Osteocyte (in vitro differentiated cells): ENCODE results near the gene RAPGEF2. TPM values are rescaled to one million over a fixed set of nuclear protein-coding genes. Genes with fewer than 3 reads are reported as not detected.

Experiments
- DNase-seq: peaks from one replicate; pipeline ENCODE4 v3.0.0; 2021; ENCODE audit warnings: mixed read lengths; ENCODE audit not compliant: unreplicated experiment; ENCODE audit errors: extremely low spot score
- H3K27ac Mint-ChIP-seq: one replicate; pipeline ENCODE4 v1.8.0; 2021; ENCODE audit warnings: mild to moderate bottlenecking, mixed read lengths; ENCODE audit not compliant: unreplicated experiment
- H3K27me3 Mint-ChIP-seq: one replicate; pipeline ENCODE4 v1.8.0; 2021; ENCODE audit warnings: mixed read lengths; ENCODE audit not compliant: unreplicated experiment
- H3K36me3 Mint-ChIP-seq: one replicate; pipeline ENCODE4 v1.8.0; 2021; ENCODE audit warnings: mixed read lengths; ENCODE audit not compliant: unreplicated experiment
- H3K4me1 Mint-ChIP-seq: one replicate; pipeline ENCODE4 v1.8.0; 2021; ENCODE audit warnings: mixed read lengths; ENCODE audit not compliant: unreplicated experiment
- H3K4me3 Mint-ChIP-seq: one replicate; pipeline ENCODE4 v1.8.0; 2021; ENCODE audit warnings: mild to moderate bottlenecking, moderate library complexity, mixed read lengths; ENCODE audit not compliant: unreplicated experiment
- H3K9me3 Mint-ChIP-seq: one replicate; pipeline ENCODE4 v1.8.0; 2021; ENCODE audit warnings: mixed read lengths; ENCODE audit not compliant: unreplicated experiment
- CTCF ChIP-seq: fragments of 200-600 bp; sonication (generic); IDR thresholded peaks from 2 replicates; pipeline ENCODE4 v1.5.0; 2021; ENCODE audit warnings: antibody characterized with exemption, mild to moderate bottlenecking, moderate library complexity
- total RNA-seq: library from RNA; stranded (reverse); gene quantifications from 2 replicates; pipeline ENCODE4 v1.2.1, GENCODE V29; 2021

The RAPGEF2 gene
- total RNA-seq, 1 donor from 2014 or later = 22.7 TPM

GRCh38 chr4:159220353-159220752, 117.5 kb downstream of the RAPGEF2 start:
- no peak for TF ChIP-seq CTCF
- no peak overlapping the region for H3K27ac Mint-ChIP-seq
- no peak for DNase-seq
- no peaks in the 10 kb centered on the region for H3K27me3 Mint-ChIP-seq
- H3K4me1 Mint-ChIP-seq = peaks cover 13% of the 10 kb centered on the region
- H3K36me3 Mint-ChIP-seq = peaks cover 4% of the 10 kb centered on the region
- peaks cover 5% of the 10 kb centered on the region for H3K9me3 Mint-ChIP-seq
- no peak overlapping the region for H3K4me3 Mint-ChIP-seq

GRCh38 chr4:159221280-159221679, 118.4 kb downstream of the RAPGEF2 start:
- no peak for DNase-seq
- no peak overlapping the region for H3K4me3 Mint-ChIP-seq
- peaks cover 5% of the 10 kb centered on the region for H3K9me3 Mint-ChIP-seq
- H3K27ac Mint-ChIP-seq = no peak overlapping the region
- peaks cover 6% of the 10 kb centered on the region for H3K36me3 Mint-ChIP-seq
- H3K27me3 Mint-ChIP-seq = no peaks in the 10 kb centered on the region
- no peak for TF ChIP-seq CTCF
- peaks cover 13% of the 10 kb centered on the region for H3K4me1 Mint-ChIP-seq

- peaks cover 5% of the 10 kb centered on the region for H3K9me3 Mint-ChIP-seq
- H3K4me3 Mint-ChIP-seq = no peak overlapping the region
- peaks cover 16% of the 10 kb centered on the region for H3K4me1 Mint-ChIP-seq
- no peak for TF ChIP-seq CTCF
- no peak overlapping the region for H3K27ac Mint-ChIP-seq
- H3K36me3 Mint-ChIP-seq = peaks cover 6% of the 10 kb centered on the region
- DNase-seq = no peak
- H3K27me3 Mint-ChIP-seq = no peaks in the 10 kb centered on the region
These were observed 119.2 kb downstream of the RAPGEF2 start for GRCh38 chr4:159222043-159222552.

- peaks cover 5% of the 10 kb centered on the region for H3K9me3 Mint-ChIP-seq
- no peak for TF ChIP-seq CTCF
- H3K36me3 Mint-ChIP-seq = peaks cover 6% of the 10 kb centered on the region
- DNase-seq = no peak
- no peak overlapping the region for H3K4me3 Mint-ChIP-seq
- H3K27me3 Mint-ChIP-seq = no peaks in the 10 kb centered on the region
- peaks cover 36% of the 10 kb centered on the region for H3K4me1 Mint-ChIP-seq
- H3K27ac Mint-ChIP-seq = no peak overlapping the region
These were observed 121.5 kb downstream of the RAPGEF2 start for GRCh38 chr4:159224408-159224807.

- Mint-ChIP-seq H3K36me3 (peaks cover 2% of the 10 kb centered on the region), H3K27ac (peak overlapping the region; percentile 77), H3K4me3 (no peak overlapping the region), H3K9me3 (peaks cover 3% of the 10 kb centered on the region), H3K4me1 (peaks cover 35% of the 10 kb centered on the region), H3K27me3 (no peaks in the 10 kb centered on the region)
- no peak for DNase-seq
- TF ChIP-seq CTCF = no peak
These were observed 124.5 kb downstream of the RAPGEF2 start for GRCh38 chr4:159227378-159227777.
